ENCODE data around the gene VEPH1. TPM values are rescaled to one million over a fixed set of nuclear protein-coding genes. Genes with fewer than 3 reads are reported as not detected.

The VEPH1 gene
- total and polyA plus RNA-seq, 3 donors from 2014 or later = 2.7 to 8.1 (median 3.0) TPM

GRCh38 chr3:157518881-157519280 is 15.7 kb upstream of the VEPH1 start:
- no peak for DNase-seq
- intact Hi-C loops (cut with DNase I; ENCODE audit: low total_unique reads) = no loop called here
- no peak overlapping the region for H3K4me3 ChIP-seq
- H3K27ac ChIP-seq = no peak overlapping the region
- WGBS, 2 donors = 95 to 100% methylated on average over 1 of the region's 1 CpG
- H3K4me1 ChIP-seq = no peaks in the 10 kb centered on the region
- H3K27me3 ChIP-seq = no peaks in the 10 kb centered on the region
- TF ChIP-seq CTCF (IDR thresholded peaks at IDR 0.05) = no peak
- TF ChIP-seq POLR2A (IDR thresholded peaks at IDR 0.05) = no peak
- H3K9me3 ChIP-seq = no peaks in the 10 kb centered on the region
- H3K36me3 ChIP-seq (ENCODE audit: low read depth, missing control alignments) = no peaks in the 10 kb centered on the region

- H3K27ac ChIP-seq = no peak overlapping the region
- H3K4me1 ChIP-seq = no peaks in the 10 kb centered on the region
- intact Hi-C loops (cut with DNase I; ENCODE audit: low total_unique reads) = no loop called here
- no peaks in the 10 kb centered on the region for H3K27me3 ChIP-seq
- TF ChIP-seq CTCF (IDR thresholded peaks at IDR 0.05) (no peak), POLR2A (IDR thresholded peaks at IDR 0.05) (no peak)
- DNase-seq = no peak
- H3K36me3 ChIP-seq (ENCODE audit: low read depth, missing control alignments) = no peaks in the 10 kb centered on the region
- no peak overlapping the region for H3K4me3 ChIP-seq
- no peaks in the 10 kb centered on the region for H3K9me3 ChIP-seq
These were observed 13.7 kb upstream of the VEPH1 start for GRCh38 chr3:157516928-157517327.

- H3K9me3 ChIP-seq = no peaks in the 10 kb centered on the region
- whole genome bisulfite sequencing, 2 donors = 78 to 86% methylated on average over 5 of the region's 5 CpGs
- no peak overlapping the region for H3K27ac ChIP-seq
- H3K4me1 ChIP-seq = no peaks in the 10 kb centered on the region
- H3K4me3 ChIP-seq = no peak overlapping the region
- no peak for DNase-seq
- intact Hi-C loops (cut with DNase I; ENCODE audit: low total_unique reads) = no loop called here
- H3K27me3 ChIP-seq = no peaks in the 10 kb centered on the region
- H3K36me3 ChIP-seq (ENCODE audit: low read depth, missing control alignments) = no peaks in the 10 kb centered on the region
- TF ChIP-seq POLR2A (IDR thresholded peaks at IDR 0.05) (no peak), CTCF (IDR thresholded peaks at IDR 0.05) (no peak)
These were observed 12.2 kb upstream of the VEPH1 start for GRCh38 chr3:157515398-157515797.

GRCh38 chr3:157514371-157514895 is 11.2 kb upstream of the VEPH1 start:
- H3K27ac ChIP-seq = no peak overlapping the region
- intact Hi-C loops (cut with DNase I; ENCODE audit: low total_unique reads) = no loop called here
- H3K4me1 ChIP-seq = no peaks in the 10 kb centered on the region
- no peak for DNase-seq
- 87 to 89% methylated on average over 4 of the region's 4 CpGs for WGBS, 2 donors
- no peaks in the 10 kb centered on the region for H3K36me3 ChIP-seq (ENCODE audit: low read depth, missing control alignments)
- no peak overlapping the region for H3K4me3 ChIP-seq
- no peaks in the 10 kb centered on the region for H3K27me3 ChIP-seq
- no peaks in the 10 kb centered on the region for H3K9me3 ChIP-seq
- TF ChIP-seq POLR2A (IDR thresholded peaks at IDR 0.05) (no peak), CTCF (IDR thresholded peaks at IDR 0.05) (no peak)

- WGBS, 2 donors = 75 to 85% methylated on average over 1 of the region's 1 CpG
- H3K9me3 ChIP-seq = no peaks in the 10 kb centered on the region
- no peak for DNase-seq
- intact Hi-C loops (cut with DNase I; ENCODE audit: low total_unique reads) = no loop called here
- H3K27me3 ChIP-seq = no peaks in the 10 kb centered on the region
- H3K27ac ChIP-seq = no peak overlapping the region
- H3K36me3 ChIP-seq (ENCODE audit: low read depth, missing control alignments) = no peaks in the 10 kb centered on the region
- TF ChIP-seq POLR2A (IDR thresholded peaks at IDR 0.05) (no peak), CTCF (IDR thresholded peaks at IDR 0.05) (no peak)
- H3K4me1 ChIP-seq = no peaks in the 10 kb centered on the region
- no peak overlapping the region for H3K4me3 ChIP-seq
These were observed 10.4 kb upstream of the VEPH1 start for GRCh38 chr3:157513585-157513984.

Measured in testis (tissue), 3 donors.